Cerebellar nuclear complex (tissue), 1 donor: ENCODE data around the gene CCDC187.
"Not testable (repeated sequence)": the region's sequence is repeated elsewhere in the genome, so short reads cannot be mapped to it uniquely, and the experiment has no call there.

Source experiments
- DNase-seq, 2 experiments: peaks; one replicate each; lab custom pipeline; 2025; lab: John Stamatoyannopoulos, UW

CCDC187 gene

GRCh38 chr9:136326761-136327303, 22.9 kb upstream of the CCDC187 start:
- no peak for DNase-seq

GRCh38 chr9:136326061-136326760, 22.3 kb upstream of the CCDC187 start:
- DNase-seq, result peak in 1 of 2 experiments; percentile 43

- DNase-seq, result no peak
These were observed 21.5 kb upstream of the CCDC187 start for GRCh38 chr9:136325358-136325757.

- DNase-seq, result no peak
These were observed 20.8 kb upstream of the CCDC187 start for GRCh38 chr9:136324501-136325300.

- DNase-seq, result no peak
These were observed 19.5 kb upstream of the CCDC187 start for GRCh38 chr9:136323371-136323789.

GRCh38 chr9:136322756-136323330, 18.9 kb upstream of the CCDC187 start:
- no peak for DNase-seq

GRCh38 chr9:136321561-136321960, 17.7 kb upstream of the CCDC187 start:
- DNase-seq, result no peak

GRCh38 chr9:136320972-136321371, 17.1 kb upstream of the CCDC187 start:
- not testable (repeated sequence) for DNase-seq

- DNase-seq, result not testable (repeated sequence)
These were observed 16.1 kb upstream of the CCDC187 start for GRCh38 chr9:136319955-136320354.

GRCh38 chr9:136319244-136319643, 15.3 kb upstream of the CCDC187 start:
- not testable (repeated sequence) for DNase-seq

- DNase-seq, result no peak
These were observed 14.9 kb upstream of the CCDC187 start for GRCh38 chr9:136318776-136319241.

GRCh38 chr9:136318111-136318775, 14.3 kb upstream of the CCDC187 start:
- DNase-seq, result no peak

GRCh38 chr9:136317695-136318094, 13.8 kb upstream of the CCDC187 start:
- DNase-seq, result no peak

- DNase-seq, result no peak
These were observed 13.2 kb upstream of the CCDC187 start for GRCh38 chr9:136316896-136317676.

- DNase-seq, result no peak
These were observed 12.4 kb upstream of the CCDC187 start for GRCh38 chr9:136316271-136316751.

GRCh38 chr9:136314944-136315343, 11.1 kb upstream of the CCDC187 start:
- no peak for DNase-seq

GRCh38 chr9:136314056-136314416, 10.1 kb upstream of the CCDC187 start:
- no peak for DNase-seq

- DNase-seq, result no peak
These were observed 9.5 kb upstream of the CCDC187 start for GRCh38 chr9:136313111-136314055.

- DNase-seq, result no peak
These were observed 8.5 kb upstream of the CCDC187 start for GRCh38 chr9:136312436-136312835.

GRCh38 chr9:136312009-136312375, 8.1 kb upstream of the CCDC187 start:
- no peak for DNase-seq
